Stomach (tissue), 9 donors: Measurements from ENCODE around the gene ENSA. TPM values are rescaled to one million over a fixed set of nuclear protein-coding genes. Genes with fewer than 3 reads are reported as not detected.
"Not testable (repeated sequence)": the region's sequence is repeated elsewhere in the genome, so short reads cannot be mapped to it uniquely, and the experiment has no call there.

Experiments used
- DNase-seq, 2 donors: peaks; one replicate each; pipeline versions ENCODE4 v3.0.0 to v3.0.0-alpha.2; 2013 to 2019
- H3K27ac ChIP-seq, 5 donors: fragments of 200-600 bp in 4 of 5; sonication (generic) in 4 of 5; one replicate each; pipeline ENCODE4 v1.5.1; 2013 to 2019; ENCODE audit warnings: mild to moderate bottlenecking in 1 of 5, moderate library complexity in 1 of 5
- H3K27me3 ChIP-seq, 3 donors: fragments of 200-600 bp; sonication (generic); one replicate each; pipeline ENCODE4 v1.5.1; 2017 to 2019; ENCODE audit warnings: mixed run types in 1 of 3
- H3K36me3 ChIP-seq, 4 donors: fragments of 200-600 bp; sonication (generic); 1 replicate in 3 of 4; 2 replicates in 1 of 4; pipeline ENCODE4 v1.5.1; 2016 to 2019
- H3K4me1 ChIP-seq, 4 donors: fragments of 200-600 bp; sonication (generic); one replicate each; pipeline ENCODE4 v1.5.1; 2016 to 2019
- H3K4me3 ChIP-seq, 4 donors: fragments of 200-600 bp; sonication (generic) in 3 of 4; one replicate each; pipeline ENCODE4 v1.5.1; 2016 to 2019; ENCODE audit warnings: mild to moderate bottlenecking in 1 of 4
- H3K9me3 ChIP-seq, 4 donors: fragments of 200-600 bp; sonication (generic); one replicate each; pipeline ENCODE4 v1.5.1; 2016 to 2019
- CTCF ChIP-seq, 7 experiments: fragments of 450-650 bp in 4 of 7; fragments of 200-600 bp in 3 of 7; sonication (generic) in 3 of 7; IDR thresholded peaks; one replicate each; pipeline ENCODE4 v1.5.1; 2016 to 2019; ENCODE audit warnings: antibody characterized with exemption in 7 of 7, control low read depth in 2 of 7, mild to moderate bottlenecking in 1 of 7
- EP300 ChIP-seq: sonication (generic); formaldehyde crosslinking; IDR thresholded peaks from one replicate; pipeline ENCODE4 v1.6.1; 2017; ENCODE audit warnings: antibody characterized with exemption
- POLR2A ChIP-seq, 4 donors: fragments of 450-650 bp; IDR thresholded peaks; one replicate each; pipeline ENCODE4 v1.6.1; 2016; ENCODE audit warnings: antibody characterized with exemption in 4 of 4, control low read depth in 2 of 4, mild to moderate bottlenecking in 1 of 4, moderate library complexity in 1 of 4
- POLR2AphosphoS5 ChIP-seq, 3 donors: sonication (generic); formaldehyde crosslinking; IDR thresholded peaks; one replicate each; pipeline ENCODE4 v1.6.1; 2016; ENCODE audit warnings: antibody characterized with exemption in 3 of 3
- WGBS, 5 donors: extraction: QIAGEN DNeasy Blood & Tissue Kit in 3 of 5; methylation state at CpG; one replicate each; pipeline versions ENCODE4 v1.1.5 to v1.1.7; 2013 to 2018; 5-methylcytosine and 5-hydroxymethylcytosine counted together
- intact Hi-C: fragments of 100-400 bp; cut with DNase I; formaldehyde crosslinking; loops from one replicate; pipeline ENCODE4 v1.15.1; 2023; ENCODE audit warnings: low total_unique reads
- polyA plus RNA-seq, 3 donors: library from polyadenylated mRNA; stranded (reverse); fragments of 200-250 nt; gene quantifications; one replicate each; pipeline ENCODE4 v1.2.3, GENCODE V29; 2013
- total RNA-seq, 5 donors: library from RNA; depleted of rRNA; stranded (reverse); fragments of >200 nt; gene quantifications; one replicate each; pipeline versions ENCODE4 v1.1.0 to v1.2.3, GENCODE V29; 2014 to 2016
- donor health status: healthy with polysubstance abuse.
- donor health status: Bipolar disorder and iron deficiency.
- donor health status: healthy.

Gene ENSA
- total and polyA plus RNA-seq, 8 donors: 106 to 349 (median 142) TPM

GRCh38 chr1:150663321-150663720 lies 33.9 kb upstream of the ENSA start:
- intact Hi-C loops: no loop called here
- Histone ChIP-seq H3K27ac (no peak overlapping the region), H3K36me3 (peaks cover 6 to 57% (median 53%) of the 10 kb centered on the region in 4 donors), H3K4me3 (no peak overlapping the region), H3K9me3 (no peaks in the 10 kb centered on the region), H3K27me3 (no peaks in the 10 kb centered on the region), H3K4me1 (peaks cover 0 to 10% (median 6%) of the 10 kb centered on the region in 4 donors)
- 82 to 93% (median 89%) methylated on average over 7 of the region's 7 CpGs for WGBS, 5 donors
- no peak for DNase-seq
- no peak for TF ChIP-seq EP300

GRCh38 chr1:150662811-150663210 lies 33.4 kb upstream of the ENSA start:
- Histone ChIP-seq H3K9me3 (no peaks in the 10 kb centered on the region), H3K36me3 (peaks cover 6 to 62% (median 59%) of the 10 kb centered on the region in 4 donors), H3K27me3 (no peaks in the 10 kb centered on the region), H3K4me1 (peaks cover 0 to 8% (median 4%) of the 10 kb centered on the region in 4 donors), H3K27ac (no peak overlapping the region), H3K4me3 (no peak overlapping the region)
- WGBS, 5 donors: 96 to 99% (median 97%) methylated on average over 9 of the region's 9 CpGs
- no peak for DNase-seq
- no peak for TF ChIP-seq POLR2AphosphoS5 (IDR thresholded peaks at IDR 0.05)
- TF ChIP-seq EP300: no peak
- TF ChIP-seq CTCF (IDR thresholded peaks at IDR 0.05): no peak
- no peak for TF ChIP-seq POLR2A (IDR thresholded peaks at IDR 0.05)
- intact Hi-C loops: no loop called here

GRCh38 chr1:150661156-150661555 lies 31.7 kb upstream of the ENSA start:
- DNase-seq: no peak
- Histone ChIP-seq H3K4me1 (peaks cover 0 to 8% (median 4%) of the 10 kb centered on the region in 4 donors), H3K9me3 (no peaks in the 10 kb centered on the region), H3K27ac (no peak overlapping the region), H3K36me3 (peaks cover 6 to 74% (median 68%) of the 10 kb centered on the region in 4 donors), H3K4me3 (no peak overlapping the region), H3K27me3 (no peaks in the 10 kb centered on the region)
- intact Hi-C loops: no loop called here
- WGBS, 5 donors: 88 to 98% (median 96%) methylated on average over 5 of the region's 5 CpGs
- TF ChIP-seq EP300 (no peak), POLR2AphosphoS5 (IDR thresholded peaks at IDR 0.05) (no peak)

- TF ChIP-seq EP300 (no peak), CTCF (IDR thresholded peaks at IDR 0.05) (no peak), POLR2AphosphoS5 (IDR thresholded peaks at IDR 0.05) (no peak)
- peaks cover 0 to 14% (median 6%) of the 10 kb centered on the region in 4 donors for H3K4me1 ChIP-seq
- H3K27me3 ChIP-seq: no peaks in the 10 kb centered on the region
- H3K9me3 ChIP-seq: no peaks in the 10 kb centered on the region
- no peak overlapping the region for H3K4me3 ChIP-seq
- no peak for DNase-seq
- intact Hi-C loops: no loop called here
- peaks cover 6 to 74% (median 68%) of the 10 kb centered on the region in 4 donors for H3K36me3 ChIP-seq
- 83 to 99% (median 96%) methylated on average over 4 of the region's 4 CpGs for WGBS, 5 donors
- no peak overlapping the region for H3K27ac ChIP-seq
Observed at GRCh38 chr1:150660584-150660983, 31.2 kb upstream of the ENSA start.

- 86 to 92% (median 88%) methylated on average over 4 of the region's 4 CpGs for WGBS, 5 donors
- H3K9me3 ChIP-seq, H3K4me3 ChIP-seq, H3K27me3 ChIP-seq, H3K27ac ChIP-seq, DNase-seq, intact Hi-C loops: not testable (repeated sequence)
- peaks cover 0 to 30% (median 16%) of the 10 kb centered on the region in 4 donors for H3K4me1 ChIP-seq
- peaks cover 6 to 68% (median 56%) of the 10 kb centered on the region in 4 donors for H3K36me3 ChIP-seq
Observed at GRCh38 chr1:150657064-150657463, 27.7 kb upstream of the ENSA start.

- TF ChIP-seq POLR2AphosphoS5 (IDR thresholded peaks at IDR 0.05): peak in 1 of 3 donors; percentile 55
- DNase-seq: peak; percentile 15 to 92
- 36 to 77% (median 46%) methylated on average over 10 of the region's 10 CpGs for WGBS, 5 donors
- H3K4me3 ChIP-seq, H3K27me3 ChIP-seq, intact Hi-C loops, H3K9me3 ChIP-seq: not testable (repeated sequence)
- Histone ChIP-seq H3K36me3 (peaks cover 0 to 49% (median 35%) of the 10 kb centered on the region in 4 donors), H3K4me1 (peaks cover 5 to 45% (median 27%) of the 10 kb centered on the region in 4 donors), H3K27ac (peak overlapping the region; percentile 60 to 74 (median 70))
Observed at GRCh38 chr1:150654635-150655034, 25.2 kb upstream of the ENSA start.
